Measurements from ENCODE around the gene CDC42EP2. TPM values are rescaled to one million over a fixed set of nuclear protein-coding genes. Genes with fewer than 3 reads are reported as not detected.

Gene CDC42EP2
- total RNA-seq, 1 experiment from 2014 or later, result 11.9 TPM

DNA sequence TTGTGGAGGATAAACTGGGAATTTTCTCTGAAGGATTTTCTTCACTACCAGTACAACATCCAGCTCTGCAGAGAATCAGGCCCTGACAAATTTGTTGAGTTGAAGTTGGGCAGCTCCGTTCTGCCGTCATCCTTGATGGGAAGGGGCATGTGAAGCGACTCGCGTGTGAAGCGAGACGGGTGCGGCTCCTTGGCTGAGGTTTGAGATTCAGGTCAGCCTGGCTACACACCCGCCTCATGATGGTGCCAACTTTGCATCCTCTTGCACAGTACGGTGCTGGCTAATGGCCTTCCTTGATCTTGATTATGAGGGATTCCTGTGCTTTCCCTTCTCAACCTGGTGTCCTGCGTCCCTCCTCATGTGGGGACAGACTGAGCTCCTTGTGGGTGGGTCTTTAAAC lies 19.7 kb upstream of the CDC42EP2 start:
- Histone ChIP-seq H2BK5ac (ENCODE audit: insufficient read length, low read length) (no peak overlapping the region), H2BK15ac (ENCODE audit: low read depth, low read length) (no peak overlapping the region), H3K9ac (ENCODE audit: extremely low read depth, insufficient read length, low read length) (no peak overlapping the region), H3K27ac (ENCODE audit: insufficient read length, low read depth, low read length) (no peak overlapping the region), H3K4me1 (ENCODE audit: insufficient read depth, low read length) (no peaks in the 10 kb centered on the region; the same call in 1 of the 2 replicates), H4K5ac (ENCODE audit: insufficient read length, low read depth, low read length) (no peak overlapping the region), H3K79me2 (ENCODE audit: insufficient read depth, low read length) (no peaks in the 10 kb centered on the region), H4K20me1 (ENCODE audit: control insufficient read depth, insufficient read depth, insufficient read length) (no peaks in the 10 kb centered on the region), H3K14ac (ENCODE audit: insufficient read depth, low read length) (no peak overlapping the region; the same call in 1 of the 2 replicates), H3K23me2 (ENCODE audit: insufficient read length, low read depth, low read length, poor library complexity, severe bottlenecking) (no peaks in the 10 kb centered on the region), H3K9me3 (ENCODE audit: control insufficient read depth, low read depth, low read length) (no peaks in the 10 kb centered on the region), H3K79me1 (ENCODE audit: insufficient read depth, low read depth, low read length, poor library complexity, severe bottlenecking) (no peaks in the 10 kb centered on the region), H3T11ph (ENCODE audit: low read length) (no peak overlapping the region), H2AFZ (ENCODE audit: low read length) (no peak overlapping the region), H4K8ac (replicated peaks; ENCODE audit: insufficient read length, low read depth, low read length) (no peak overlapping the region), H3K23ac (ENCODE audit: insufficient read length, low read depth, low read length) (no peak overlapping the region), H2AK5ac (ENCODE audit: insufficient read length, low read length) (no peak overlapping the region), H2BK12ac (ENCODE audit: insufficient read length, low read depth, low read length) (no peak overlapping the region), H3K27me3 (ENCODE audit: insufficient read depth, low read length) (no peaks in the 10 kb centered on the region), H3K4me2 (ENCODE audit: insufficient read depth, insufficient read length, low read length) (no peak overlapping the region), H4K91ac (ENCODE audit: insufficient read length, low read depth, low read length) (no peak overlapping the region), H2BK20ac (ENCODE audit: low read depth, low read length, poor library complexity, severe bottlenecking) (no peak overlapping the region), H3K4ac (ENCODE audit: low read depth, low read length) (no peak overlapping the region), H3K56ac (ENCODE audit: insufficient read length, low read depth, low read length) (no peak overlapping the region), H3K18ac (ENCODE audit: insufficient read length, low read depth, low read length) (no peak overlapping the region), H2BK120ac (ENCODE audit: low read depth, low read length, poor library complexity, severe bottlenecking) (no peak overlapping the region)
- Mint-ChIP-seq H3K27ac (no peak overlapping the region), H3K4me3 (no peak overlapping the region), H3K4me1 (peaks cover 0 to 9% of the 10 kb centered on the region in 2 experiments; a peak in 1 of 4 replicates), H3K36me3 (ENCODE audit: insufficient read depth in 1 of 3, low read depth in 3 of 3) (peaks cover 30 to 87% (median 76%) of the 10 kb centered on the region in 3 experiments; a peak in 6 of 7 replicates), H3K9me3 (no peaks in the 10 kb centered on the region), H3K27me3 (ENCODE audit: low read depth) (no peaks in the 10 kb centered on the region)
- TF ChIP-seq, protein P1, sequence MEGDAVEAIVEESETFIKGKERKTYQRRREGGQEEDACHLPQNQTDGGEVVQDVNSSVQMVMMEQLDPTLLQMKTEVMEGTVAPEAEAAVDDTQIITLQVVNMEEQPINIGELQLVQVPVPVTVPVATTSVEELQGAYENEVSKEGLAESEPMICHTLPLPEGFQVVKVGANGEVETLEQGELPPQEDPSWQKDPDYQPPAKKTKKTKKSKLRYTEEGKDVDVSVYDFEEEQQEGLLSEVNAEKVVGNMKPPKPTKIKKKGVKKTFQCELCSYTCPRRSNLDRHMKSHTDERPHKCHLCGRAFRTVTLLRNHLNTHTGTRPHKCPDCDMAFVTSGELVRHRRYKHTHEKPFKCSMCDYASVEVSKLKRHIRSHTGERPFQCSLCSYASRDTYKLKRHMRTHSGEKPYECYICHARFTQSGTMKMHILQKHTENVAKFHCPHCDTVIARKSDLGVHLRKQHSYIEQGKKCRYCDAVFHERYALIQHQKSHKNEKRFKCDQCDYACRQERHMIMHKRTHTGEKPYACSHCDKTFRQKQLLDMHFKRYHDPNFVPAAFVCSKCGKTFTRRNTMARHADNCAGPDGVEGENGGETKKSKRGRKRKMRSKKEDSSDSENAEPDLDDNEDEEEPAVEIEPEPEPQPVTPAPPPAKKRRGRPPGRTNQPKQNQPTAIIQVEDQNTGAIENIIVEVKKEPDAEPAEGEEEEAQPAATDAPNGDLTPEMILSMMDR (conservative IDR thresholded peaks at IDR 0.05), result no peak
- no CpG with 5 or more reads among the region's 11 CpGs for WGBS (ENCODE audit: extremely low coverage, insufficient read length, low lambda C conversion rate)
- no peak for DNase-seq

Measured in H9 (cell line).